Erythroblast (primary cell): ENCODE data around the gene SOX30.

Experiments
- GATA1 ChIP-seq: IDR thresholded peaks from 2 replicates; pipeline ENCODE4 v1.6.1; 2011; ENCODE audit warnings: low read depth, mild to moderate bottlenecking, control low read depth, low read length, moderate library complexity
- POLR2A ChIP-seq: IDR thresholded peaks from 2 replicates; pipeline ENCODE4 v1.6.1; 2011; ENCODE audit warnings: mild to moderate bottlenecking, low read length

DNA sequence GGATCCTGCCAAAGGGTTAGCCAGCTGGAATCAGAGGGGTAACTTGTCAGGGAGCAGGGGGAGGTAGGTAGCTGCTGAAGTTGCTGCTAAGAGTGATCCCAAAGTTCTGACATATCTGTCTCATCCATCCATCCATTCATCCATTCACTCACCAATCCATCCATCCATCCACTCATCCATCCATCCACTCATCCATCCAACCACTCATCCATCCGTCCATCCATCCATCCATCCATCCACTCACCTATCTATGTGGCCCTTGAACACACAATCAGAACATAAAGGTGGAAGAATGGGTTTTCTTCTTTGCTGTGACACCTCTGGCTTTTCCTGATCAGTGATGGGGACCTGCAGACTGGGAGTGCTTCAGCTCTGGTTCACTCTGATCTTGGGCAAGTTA lies 16.1 kb upstream of the SOX30 start:
- TF ChIP-seq POLR2A, result no peak
- no peak for TF ChIP-seq GATA1
